GM21723 (cell line): Measurements from ENCODE around the gene CD177.
"Not testable (repeated sequence)": the region's sequence is repeated elsewhere in the genome, so short reads cannot be mapped to it uniquely, and the experiment has no call there.

Source experiments
- ATAC-seq: cut with Tn5 transposase; IDR thresholded peaks from one replicate; pipeline ENCODE4 v1.9.1; 2021; ENCODE audit warnings: mild to moderate bottlenecking, moderate library complexity; ENCODE audit not compliant: unreplicated experiment

CD177 gene

GRCh38 chr19:43380008-43380407, 26.5 kb downstream of the CD177 start:
- no peak for ATAC-seq

- ATAC-seq: no peak
Measured at GRCh38 chr19:43380771-43381386, 27.4 kb downstream of the CD177 start.

GRCh38 chr19:43382586-43383216, 29.2 kb downstream of the CD177 start:
- ATAC-seq: not testable (repeated sequence)

- ATAC-seq: not testable (repeated sequence)
Measured at GRCh38 chr19:43383254-43383653, 29.8 kb downstream of the CD177 start.

GRCh38 chr19:43383759-43384158, 30.3 kb downstream of the CD177 start:
- ATAC-seq: not testable (repeated sequence)

- ATAC-seq: not testable (repeated sequence)
Measured at GRCh38 chr19:43390903-43391551, 37.5 kb downstream of the CD177 start.

GRCh38 chr19:43391552-43391935, 38.1 kb downstream of the CD177 start:
- ATAC-seq: not testable (repeated sequence)

GRCh38 chr19:43393501-43393900, 40.0 kb downstream of the CD177 start:
- not testable (repeated sequence) for ATAC-seq

- ATAC-seq: no peak
Measured at GRCh38 chr19:43395561-43395960, 42.1 kb downstream of the CD177 start.

GRCh38 chr19:43406297-43406696, 52.8 kb downstream of the CD177 start:
- ATAC-seq: no peak

GRCh38 chr19:43407416-43408005, 54.0 kb downstream of the CD177 start:
- no peak for ATAC-seq

GRCh38 chr19:43408043-43408442, 54.6 kb downstream of the CD177 start:
- no peak for ATAC-seq

GRCh38 chr19:43409415-43409814, 55.9 kb downstream of the CD177 start:
- ATAC-seq: no peak

GRCh38 chr19:43412441-43412840, 59.0 kb downstream of the CD177 start:
- ATAC-seq: no peak
